ENCODE data around the gene IMMP2L.
"Not testable (repeated sequence)": the region's sequence is repeated elsewhere in the genome, so short reads cannot be mapped to it uniquely, and the experiment has no call there.

Gene IMMP2L

GRCh38 chr7:111561904-111562732, at the start of gene IMMP2L:
TSS of gene IMMP2L (minus strand) at chr7:111562492.
- in situ Hi-C loops (cut with MboI; ENCODE audit: low sequenced_read_pairs), result no loop called here

DNA sequence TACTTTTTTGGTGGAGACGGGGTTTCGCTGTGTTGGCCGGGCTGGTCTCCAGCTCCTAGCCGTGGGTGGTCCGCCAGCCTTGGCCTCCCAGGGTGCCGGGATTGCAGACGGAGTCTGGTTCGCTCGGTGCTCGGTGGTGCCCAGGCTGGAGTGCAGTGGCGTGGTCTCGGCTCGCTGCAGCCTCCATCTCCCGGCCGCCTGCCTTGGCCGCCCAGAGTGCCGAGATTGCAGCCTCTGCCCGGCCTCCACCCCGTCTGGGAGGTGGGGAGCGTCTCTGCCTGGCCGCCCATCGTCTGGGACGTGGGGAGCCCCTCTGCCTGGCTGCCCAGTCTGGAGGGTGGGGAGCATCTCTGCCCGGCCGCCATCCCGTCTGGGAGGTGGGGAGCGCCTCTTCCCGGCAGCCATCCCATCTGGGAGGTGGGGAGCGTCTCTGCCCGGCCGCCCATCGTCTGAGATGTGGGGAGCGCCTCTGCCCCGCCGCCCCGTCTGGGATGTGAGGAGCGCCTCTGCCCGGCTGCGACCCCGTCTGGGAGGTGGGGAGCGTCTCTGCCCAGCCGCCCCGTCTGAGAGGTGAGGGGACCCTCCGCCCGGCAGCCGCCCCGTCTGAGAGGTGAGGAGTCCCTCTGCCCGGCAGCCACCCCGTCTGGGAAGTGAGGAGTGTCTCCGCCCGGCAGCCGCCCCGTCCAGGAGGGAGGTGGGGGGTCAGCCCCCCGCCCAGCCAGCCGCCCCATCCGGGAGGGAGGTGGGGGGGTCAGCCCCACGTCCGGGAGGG, 47.4 kb upstream of the IMMP2L start:
- in situ Hi-C loops (cut with MboI; ENCODE audit: low sequenced_read_pairs), result not testable (repeated sequence)

GRCh38 chr7:111607621-111608020, 45.3 kb upstream of the IMMP2L start:
- in situ Hi-C loops (cut with MboI; ENCODE audit: low sequenced_read_pairs), result no loop called here

DNA sequence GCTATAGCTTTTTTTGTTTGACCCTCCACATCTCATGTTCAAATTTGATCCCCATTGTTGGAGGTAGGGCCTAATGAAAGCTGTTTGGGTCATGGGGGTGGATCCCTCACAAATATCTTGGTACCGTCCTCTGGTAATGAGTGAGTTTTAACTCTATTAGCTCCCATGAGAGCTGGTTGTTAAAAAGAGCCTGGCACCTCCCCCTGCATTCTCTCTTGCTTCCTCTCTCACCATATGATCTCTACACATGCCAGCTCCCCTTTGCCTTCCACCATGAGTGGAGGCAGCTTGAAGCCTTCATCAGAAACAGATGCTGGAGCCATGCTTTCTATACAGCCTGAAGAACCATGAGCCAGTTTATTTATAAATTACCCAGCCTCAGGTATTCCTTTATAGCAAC, 43.0 kb upstream of the IMMP2L start:
- in situ Hi-C loops (cut with MboI; ENCODE audit: low sequenced_read_pairs), result no loop called here

GRCh38 chr7:111600091-111600490, 37.8 kb upstream of the IMMP2L start:
- in situ Hi-C loops (cut with MboI; ENCODE audit: low sequenced_read_pairs), result no loop called here

- in situ Hi-C loops (cut with MboI; ENCODE audit: low sequenced_read_pairs), result no loop called here
These were observed 33.5 kb upstream of the IMMP2L start for GRCh38 chr7:111595780-111596179.

- in situ Hi-C loops (cut with MboI; ENCODE audit: low sequenced_read_pairs), result no loop called here
These were observed 32.3 kb upstream of the IMMP2L start for GRCh38 chr7:111594602-111595001.

- in situ Hi-C loops (cut with MboI; ENCODE audit: low sequenced_read_pairs), result no loop called here
These were observed 31.1 kb upstream of the IMMP2L start for GRCh38 chr7:111593343-111593742.

DNA sequence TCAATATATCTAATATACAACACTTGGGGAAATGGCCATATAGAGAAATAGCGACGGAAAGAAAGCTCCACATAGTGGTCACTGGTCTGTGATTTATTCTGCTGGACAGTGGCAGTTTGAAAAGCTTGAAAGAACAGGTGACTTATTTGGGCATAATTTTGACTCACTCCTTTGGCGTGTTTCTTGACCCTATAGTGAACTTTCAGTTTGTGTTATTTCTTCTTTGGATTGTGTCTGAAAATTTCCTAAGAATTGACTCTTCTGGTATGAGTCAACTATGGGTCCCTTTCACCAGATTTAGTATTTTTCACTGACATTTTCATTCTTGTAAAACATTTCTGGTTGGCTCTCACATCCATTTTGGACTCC, 25.8 kb upstream of the IMMP2L start:
- in situ Hi-C loops (cut with MboI; ENCODE audit: low sequenced_read_pairs), result no loop called here

DNA sequence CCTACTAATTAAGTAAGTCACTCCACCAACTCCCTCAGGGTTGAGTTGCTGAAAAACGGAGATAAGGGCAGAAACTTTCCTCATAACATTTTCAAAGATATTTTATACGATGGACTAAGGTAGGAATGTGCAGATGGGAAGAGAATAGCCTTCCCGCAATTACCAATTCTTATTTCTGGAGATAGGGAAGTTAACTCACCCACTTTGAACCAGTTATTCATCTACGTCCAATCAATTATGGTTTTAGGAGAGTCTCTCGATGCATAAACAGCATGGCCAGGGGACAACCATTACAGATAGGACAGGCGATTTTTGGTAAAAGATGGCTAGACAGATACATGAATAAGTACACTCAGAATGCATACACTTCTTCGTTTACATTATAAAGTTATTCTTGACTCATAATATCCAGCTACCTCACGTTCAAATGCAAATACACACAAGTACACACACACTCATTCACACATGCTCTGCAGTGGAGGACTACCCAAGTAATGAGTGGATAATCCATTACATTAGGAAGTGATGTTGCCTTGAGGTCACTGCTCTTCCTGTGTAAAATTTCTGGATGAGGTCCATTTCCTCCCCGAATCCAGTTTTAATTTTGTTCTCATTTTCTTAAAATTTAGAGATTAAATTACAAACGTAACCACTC, 25.2 kb upstream of the IMMP2L start:
- in situ Hi-C loops (cut with MboI; ENCODE audit: low sequenced_read_pairs), result no loop called here

DNA sequence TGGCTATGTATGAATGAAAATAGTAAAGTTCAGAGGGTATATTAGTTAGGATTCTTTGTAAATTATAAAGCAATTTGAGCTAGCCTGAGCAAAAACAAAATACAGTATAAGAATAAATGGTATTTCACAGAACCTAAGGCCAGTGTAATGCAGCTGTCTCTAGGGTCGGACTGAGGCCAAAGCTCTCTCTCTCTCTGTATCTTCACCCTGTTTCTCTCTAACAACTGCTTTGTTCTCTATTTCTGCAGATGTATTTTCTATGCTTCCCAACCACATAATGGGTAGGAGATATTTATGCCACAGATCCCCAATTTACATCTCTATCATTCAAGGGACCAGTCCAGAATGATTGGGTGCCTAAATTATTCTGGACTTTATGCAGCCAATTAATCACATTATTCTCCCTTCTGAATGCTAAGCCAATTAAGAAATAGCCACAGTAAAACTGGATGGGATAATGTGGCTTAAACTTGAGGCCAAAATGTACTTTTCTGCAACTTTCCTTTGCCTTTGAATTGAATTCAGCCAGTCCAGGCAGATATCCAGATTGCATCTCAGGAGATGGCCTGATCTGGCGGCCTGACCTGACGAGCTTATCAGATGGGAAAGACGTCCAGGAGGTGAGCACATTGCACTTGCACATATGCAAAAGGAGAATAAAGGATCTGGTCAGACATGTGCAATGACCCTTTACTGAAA, 24.6 kb upstream of the IMMP2L start:
- in situ Hi-C loops (cut with MboI; ENCODE audit: low sequenced_read_pairs), result no loop called here

- in situ Hi-C loops (cut with MboI; ENCODE audit: low sequenced_read_pairs), result not testable (repeated sequence)
These were observed 19.6 kb upstream of the IMMP2L start for GRCh38 chr7:111581784-111582488.

DNA sequence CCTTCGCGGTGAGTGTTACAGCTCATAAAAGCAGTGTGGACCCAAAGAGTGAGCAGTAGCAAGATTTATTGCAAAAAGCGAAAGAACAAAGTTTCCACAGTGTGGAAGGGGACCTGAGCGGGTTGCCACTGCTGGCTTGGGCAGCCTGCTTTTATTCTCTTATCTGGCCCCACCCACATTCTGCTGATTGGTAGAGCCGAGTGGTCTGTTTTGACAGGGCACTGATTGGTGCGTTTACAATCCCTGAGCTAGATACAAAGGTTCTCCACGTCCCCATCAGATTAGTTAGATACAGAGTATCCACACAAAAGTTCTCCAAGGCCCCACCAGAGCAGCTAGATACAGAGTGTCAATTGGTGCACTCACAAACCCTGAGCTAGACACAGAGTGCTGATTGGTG, 18.9 kb upstream of the IMMP2L start:
- in situ Hi-C loops (cut with MboI; ENCODE audit: low sequenced_read_pairs), result not testable (repeated sequence)

DNA sequence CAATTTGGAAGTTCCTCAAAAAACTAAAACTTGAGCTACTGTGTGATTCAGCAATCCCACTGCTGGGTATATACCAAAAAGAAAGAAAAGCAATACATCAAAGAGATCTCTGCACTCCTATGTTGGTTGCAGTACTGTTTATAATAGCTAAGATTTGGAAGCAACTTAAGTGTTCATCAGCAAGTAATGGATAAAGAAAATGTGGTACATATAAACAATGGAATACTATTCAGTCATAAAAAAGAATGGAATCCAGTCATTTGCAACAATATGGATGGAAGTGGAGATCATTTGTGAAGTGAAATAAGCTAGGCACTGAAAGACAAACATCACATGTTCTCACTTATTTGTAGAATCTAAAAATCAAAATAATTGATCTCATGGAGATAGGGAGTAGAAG, 16.5 kb upstream of the IMMP2L start:
- in situ Hi-C loops (cut with MboI; ENCODE audit: low sequenced_read_pairs), result no loop called here

- in situ Hi-C loops (cut with MboI; ENCODE audit: low sequenced_read_pairs), result no loop called here
These were observed 9.4 kb upstream of the IMMP2L start for GRCh38 chr7:111571720-111572119.

DNA sequence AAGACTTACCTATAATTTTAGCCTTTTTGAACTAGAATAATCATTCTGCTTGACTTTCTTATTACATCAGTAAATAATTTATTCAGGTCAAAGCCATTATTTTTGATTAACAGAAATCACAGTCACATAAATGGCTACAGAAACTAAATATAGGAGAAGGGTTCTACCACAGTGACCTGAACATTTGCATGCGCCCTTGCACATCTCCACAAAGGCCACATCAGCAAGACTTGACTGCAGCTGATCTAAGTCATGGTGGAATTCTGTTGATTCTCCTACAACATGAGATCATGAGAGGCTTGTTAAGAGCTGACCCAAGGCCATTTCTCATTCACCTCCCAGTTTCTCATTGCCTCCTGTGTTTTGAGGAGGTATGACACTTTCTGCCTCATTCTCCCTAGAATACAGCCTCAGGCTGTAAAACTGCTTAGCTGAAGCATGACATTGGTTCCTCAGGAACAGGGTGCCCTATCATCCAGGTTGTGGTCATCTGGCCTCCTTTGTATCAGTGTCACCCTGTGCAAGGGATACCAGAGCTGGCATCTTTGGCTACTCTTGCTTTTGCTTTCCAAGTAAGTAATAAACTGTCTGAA, 6.7 kb upstream of the IMMP2L start:
- in situ Hi-C loops (cut with MboI; ENCODE audit: low sequenced_read_pairs), result no loop called here

DNA sequence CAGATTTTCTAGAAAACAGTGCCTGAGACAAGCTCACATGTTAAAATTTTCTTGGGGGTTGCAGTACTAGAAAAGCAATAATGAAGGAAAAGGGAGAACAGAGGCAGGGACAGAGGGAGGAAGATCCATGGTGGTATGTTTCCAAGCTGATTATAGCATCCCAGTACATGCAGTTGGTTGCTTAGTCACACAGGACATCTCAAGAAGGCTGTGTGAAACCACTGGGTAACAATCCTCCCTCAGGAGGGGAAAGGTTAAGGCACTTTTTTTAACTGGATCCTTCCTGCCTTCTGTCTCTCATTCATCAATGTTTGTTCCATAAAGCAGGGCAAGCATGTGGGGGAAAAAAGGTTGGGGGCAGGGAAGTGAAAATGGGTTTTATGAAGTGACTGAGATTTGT, 6.1 kb upstream of the IMMP2L start:
- in situ Hi-C loops (cut with MboI; ENCODE audit: low sequenced_read_pairs), result no loop called here

DNA sequence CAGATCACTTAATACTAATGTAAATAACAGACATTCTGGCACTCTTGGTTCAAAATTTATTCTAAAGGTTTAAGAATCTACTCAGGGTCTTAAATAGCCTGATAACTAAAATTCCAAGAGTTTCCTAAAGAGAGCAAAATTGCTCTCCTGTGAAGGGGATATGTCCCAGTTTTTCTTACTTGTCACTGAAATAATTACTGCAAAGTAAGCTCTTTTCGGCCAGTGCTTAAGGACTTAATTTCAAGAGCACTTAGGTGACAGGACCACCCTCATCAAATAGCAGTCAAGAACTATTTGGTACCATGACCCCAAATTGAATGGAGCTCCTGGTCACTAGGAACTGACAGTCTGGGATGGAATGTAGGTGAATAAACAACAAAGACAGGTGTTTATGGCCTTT, 1.8 kb upstream of the IMMP2L start:
- in situ Hi-C loops (cut with MboI; ENCODE audit: low sequenced_read_pairs), result no loop called here

DNA sequence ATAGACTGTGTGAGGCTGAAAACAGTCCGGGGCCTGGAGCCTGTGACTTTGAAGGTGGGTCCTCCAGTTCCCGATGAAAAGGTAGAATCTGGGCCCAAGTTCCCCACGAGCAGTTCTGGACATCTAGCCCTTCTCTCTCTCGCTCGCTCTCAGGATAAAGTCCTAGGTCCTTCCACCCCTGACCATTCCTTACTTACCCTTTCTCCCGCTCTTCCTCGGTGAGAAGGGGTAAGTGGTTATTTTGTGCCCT, 713 bp downstream of the IMMP2L start:
- in situ Hi-C loops (cut with MboI; ENCODE audit: low sequenced_read_pairs), result no loop called here

Measured in HL-60/S4 treated with phorbol 12-myristate 13-acetate at 8.2 ng/mL for 4 days and 3 days (cell line).